GM10266 (cell line): ENCODE data around the gene SSX2IP.

Experiments
- DNase-seq: peaks from one replicate; pipeline ENCODE4 v3.0.0; 2012; ENCODE audit errors: extremely low spot score
- TF ChIP-seq, protein P1 (sequence below): IDR thresholded peaks from 2 replicates; pipeline ENCODE4 v1.5.1; 2012; ENCODE audit warnings: mild to moderate bottlenecking, low read depth; ENCODE audit not compliant: control insufficient read depth, insufficient read depth; ENCODE audit errors: missing control alignments

The SSX2IP gene

DNA sequence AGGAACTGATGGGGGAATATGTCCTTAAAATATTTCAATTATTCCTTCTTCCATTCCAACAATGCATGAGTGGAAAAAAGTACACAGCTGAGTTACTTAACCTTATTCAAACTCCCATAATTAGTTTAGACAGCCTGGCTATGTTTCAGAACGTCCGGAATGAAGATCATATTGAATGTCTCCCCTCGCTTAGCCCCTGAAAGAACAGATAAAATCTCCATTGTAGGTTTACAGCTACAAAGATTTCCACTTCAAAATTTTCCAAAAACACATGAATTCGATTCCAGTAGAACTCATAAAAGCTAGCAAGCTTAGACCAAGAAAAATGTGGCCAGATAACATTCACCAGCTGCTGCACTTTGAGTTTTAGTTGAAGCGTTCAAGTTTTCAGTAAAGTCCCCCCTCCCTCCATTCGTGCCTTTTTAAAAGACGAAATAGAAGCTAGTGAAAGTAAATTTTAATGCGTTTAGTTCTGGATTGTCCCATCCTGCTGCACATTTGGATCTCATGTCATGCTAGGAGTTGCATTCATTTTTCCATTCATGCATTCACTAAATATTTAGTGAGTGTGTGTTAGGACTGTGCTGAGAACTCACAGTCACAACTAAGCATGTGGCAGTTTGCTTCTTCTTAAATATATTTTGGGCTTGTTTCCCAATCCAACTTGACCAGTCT, 29.4 kb upstream of the SSX2IP start:
- TF ChIP-seq, protein P1, sequence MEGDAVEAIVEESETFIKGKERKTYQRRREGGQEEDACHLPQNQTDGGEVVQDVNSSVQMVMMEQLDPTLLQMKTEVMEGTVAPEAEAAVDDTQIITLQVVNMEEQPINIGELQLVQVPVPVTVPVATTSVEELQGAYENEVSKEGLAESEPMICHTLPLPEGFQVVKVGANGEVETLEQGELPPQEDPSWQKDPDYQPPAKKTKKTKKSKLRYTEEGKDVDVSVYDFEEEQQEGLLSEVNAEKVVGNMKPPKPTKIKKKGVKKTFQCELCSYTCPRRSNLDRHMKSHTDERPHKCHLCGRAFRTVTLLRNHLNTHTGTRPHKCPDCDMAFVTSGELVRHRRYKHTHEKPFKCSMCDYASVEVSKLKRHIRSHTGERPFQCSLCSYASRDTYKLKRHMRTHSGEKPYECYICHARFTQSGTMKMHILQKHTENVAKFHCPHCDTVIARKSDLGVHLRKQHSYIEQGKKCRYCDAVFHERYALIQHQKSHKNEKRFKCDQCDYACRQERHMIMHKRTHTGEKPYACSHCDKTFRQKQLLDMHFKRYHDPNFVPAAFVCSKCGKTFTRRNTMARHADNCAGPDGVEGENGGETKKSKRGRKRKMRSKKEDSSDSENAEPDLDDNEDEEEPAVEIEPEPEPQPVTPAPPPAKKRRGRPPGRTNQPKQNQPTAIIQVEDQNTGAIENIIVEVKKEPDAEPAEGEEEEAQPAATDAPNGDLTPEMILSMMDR: no peak
- no peak for DNase-seq

DNA sequence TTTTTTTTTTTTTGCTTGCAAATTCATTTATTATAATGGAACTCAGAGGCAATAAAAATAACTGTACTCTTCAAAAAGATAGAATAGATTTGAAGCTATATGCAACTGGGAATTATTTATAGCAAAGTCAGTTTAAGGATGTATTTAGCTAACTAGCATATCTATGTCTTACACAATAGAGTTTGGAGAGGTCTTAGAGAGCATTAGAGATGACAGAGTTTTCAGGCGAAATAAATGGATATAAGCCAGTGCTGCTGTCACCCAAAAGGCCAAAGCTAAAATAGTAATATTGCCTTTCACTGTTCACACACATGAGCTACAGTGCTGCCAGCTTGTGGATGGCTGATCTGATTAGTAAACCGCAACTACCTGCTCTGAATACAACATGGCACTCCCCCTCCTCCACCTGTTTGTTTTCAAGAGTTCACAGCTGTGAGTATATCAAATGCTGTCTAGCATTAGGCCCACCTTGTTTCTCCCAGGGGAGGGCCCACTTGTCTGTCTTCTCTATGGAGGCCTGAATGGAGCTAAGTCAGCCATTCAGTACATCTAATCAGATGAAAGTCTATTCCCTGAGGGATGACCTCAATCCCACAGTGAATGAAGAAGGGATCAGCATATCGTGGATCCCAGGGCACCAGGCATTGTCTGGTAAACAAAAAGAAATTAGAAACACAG, 25.2 kb upstream of the SSX2IP start:
- TF ChIP-seq, protein P1: no peak
- no peak for DNase-seq

DNA sequence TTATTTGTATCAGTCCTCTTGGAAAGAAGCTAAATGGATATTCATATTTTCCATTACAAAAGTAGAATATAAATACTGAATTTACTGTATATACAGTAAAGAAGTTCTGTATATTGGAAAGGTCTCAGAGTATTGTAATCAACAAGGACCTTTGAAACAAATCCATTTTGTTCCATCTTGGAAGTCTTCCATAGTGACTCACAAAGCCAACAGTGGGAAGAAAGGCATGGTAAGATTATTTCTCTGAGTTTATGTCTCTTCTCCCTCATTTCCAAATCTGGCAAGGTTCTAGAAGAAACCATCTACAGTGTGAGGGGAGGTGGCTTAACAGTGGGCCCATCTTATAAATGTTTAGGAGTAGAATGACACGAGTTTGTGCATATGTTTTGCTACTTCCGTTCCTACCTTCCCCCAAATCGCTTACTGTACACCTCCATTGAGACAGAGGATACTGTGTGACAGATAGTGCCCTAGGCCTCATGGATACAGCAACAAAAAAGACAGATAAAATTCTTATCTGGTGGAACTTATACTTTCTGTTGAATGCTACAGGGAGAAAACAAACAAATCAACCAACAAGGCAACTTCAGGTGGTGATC, 22.1 kb upstream of the SSX2IP start:
- TF ChIP-seq, protein P1: no peak
- no peak for DNase-seq

DNA sequence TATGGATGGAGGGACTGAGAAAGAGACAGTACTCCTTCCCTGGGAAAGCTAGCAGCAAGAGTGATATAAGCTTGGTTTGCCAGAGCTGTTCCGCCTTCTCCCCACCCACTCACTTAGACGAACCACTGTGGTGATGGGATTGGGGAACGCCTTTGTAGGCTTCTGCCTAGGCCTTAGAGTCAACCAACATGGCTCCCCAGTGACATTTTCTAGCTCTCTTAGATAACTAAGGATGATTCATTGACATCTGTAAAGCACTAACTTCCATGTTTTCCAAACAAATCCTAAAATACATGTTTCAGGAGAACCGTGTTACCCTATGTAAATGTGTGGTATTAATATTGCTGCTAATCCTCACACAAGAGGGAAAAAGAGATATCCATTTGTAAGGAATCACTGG, 21.6 kb upstream of the SSX2IP start:
- TF ChIP-seq, protein P1: no peak
- DNase-seq: no peak

DNA sequence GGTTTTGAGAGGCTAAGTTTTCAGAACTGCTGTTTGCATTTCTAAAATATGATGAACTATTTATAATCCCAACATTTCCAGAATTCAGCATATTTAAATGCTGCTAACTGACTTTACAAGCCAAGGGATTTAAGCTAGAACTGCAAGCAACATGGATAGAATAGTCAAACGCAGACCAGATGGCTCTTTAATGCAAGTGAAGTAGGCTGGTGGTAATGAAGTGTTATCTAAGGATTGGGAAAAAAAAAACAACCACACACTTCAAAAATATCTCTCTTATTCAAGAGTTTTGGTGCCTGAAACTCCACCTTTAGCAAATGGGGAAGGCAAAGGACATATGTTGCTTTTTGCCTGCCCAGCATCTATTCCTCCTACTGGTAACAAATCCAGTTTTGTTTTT, 20.9 kb upstream of the SSX2IP start:
- TF ChIP-seq, protein P1: no peak

DNA sequence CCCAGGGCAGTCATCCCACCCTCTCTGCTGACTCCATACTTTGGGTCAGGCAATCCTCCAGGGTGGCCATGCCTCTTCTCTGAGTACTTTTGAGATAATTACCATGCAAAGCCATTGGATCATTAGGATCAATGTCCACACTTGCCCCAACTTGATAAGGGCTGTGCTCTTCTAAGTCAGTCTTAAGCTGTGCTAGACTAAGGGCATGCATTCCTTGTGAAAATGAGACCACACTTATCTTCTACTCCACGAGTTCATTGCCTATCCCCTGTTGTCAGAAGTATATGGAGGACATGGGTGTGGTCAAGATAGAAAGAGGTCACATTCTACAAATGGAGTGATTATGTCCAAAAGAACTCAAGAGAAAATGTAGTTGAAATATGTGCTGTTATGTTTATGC, 18.9 kb upstream of the SSX2IP start:
- DNase-seq: no peak
- TF ChIP-seq, protein P1: no peak

More for the DNA sequence above, 20.9 kb upstream of the SSX2IP start:
- DNase-seq: no peak

DNA sequence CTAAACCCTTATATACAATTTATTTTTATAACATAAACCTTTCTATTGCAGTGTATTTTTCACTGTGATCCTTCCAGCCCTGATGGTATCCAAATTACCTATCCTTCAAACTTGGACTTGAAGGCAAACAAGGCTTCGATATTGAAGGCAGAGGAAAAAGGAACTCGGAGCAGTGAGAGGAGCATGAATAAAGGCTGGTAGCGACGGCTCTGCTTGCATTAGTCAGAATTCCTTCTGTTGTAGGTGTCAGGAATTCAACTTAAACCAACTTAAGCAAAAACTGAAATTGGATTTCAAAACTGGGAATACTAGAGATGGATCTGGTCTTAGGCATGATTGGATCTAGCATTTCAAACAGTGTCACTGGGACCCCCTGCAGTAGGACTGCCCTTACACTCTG, 17.8 kb upstream of the SSX2IP start:
- no peak for DNase-seq
- TF ChIP-seq, protein P1: no peak
